ENCODE data around the gene SPANXN5. TPM values are rescaled to one million over a fixed set of nuclear protein-coding genes. Genes with fewer than 3 reads are reported as not detected.
"Not testable (repeated sequence)": the region's sequence is repeated elsewhere in the genome, so short reads cannot be mapped to it uniquely, and the experiment has no call there.

Gene SPANXN5, protein sequence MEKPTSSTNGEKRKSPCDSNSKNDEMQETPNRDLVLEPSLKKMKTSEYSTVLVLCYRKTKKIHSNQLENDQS
- total RNA-seq = not detected

DNA sequence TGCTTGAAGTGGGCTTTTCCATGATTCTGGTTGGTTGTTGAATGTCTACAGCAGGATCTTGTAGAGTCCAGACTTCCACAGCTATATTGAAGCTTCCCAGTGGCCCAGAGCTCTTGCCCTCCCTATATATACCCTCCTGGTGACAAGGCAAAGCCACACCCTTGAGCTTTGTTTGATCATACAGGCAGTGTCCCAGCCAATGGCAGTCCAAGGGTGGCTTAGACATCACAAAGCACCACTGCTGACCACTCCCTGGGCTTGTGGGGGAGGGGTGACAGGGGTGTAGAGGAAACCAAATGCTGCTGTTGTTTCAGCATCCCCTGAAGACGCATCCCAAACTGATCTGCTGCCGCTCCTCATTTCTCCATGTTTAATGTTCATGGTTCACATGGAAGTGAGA is at the start of gene SPANXN5:
Gene SPANXN5 (minus strand): TSS at position 101 of the 400 bp plus-strand sequence. CDS start 79 bp downstream, at position 22.
- H3K4me3 ChIP-seq (ENCODE audit: low read length); H3K9me3 ChIP-seq (ENCODE audit: low read depth, low read length); H3K4me1 ChIP-seq (ENCODE audit: insufficient read depth, low read length); H3K27me3 ChIP-seq (ENCODE audit: insufficient read depth, low read length): not testable (repeated sequence)

DNA sequence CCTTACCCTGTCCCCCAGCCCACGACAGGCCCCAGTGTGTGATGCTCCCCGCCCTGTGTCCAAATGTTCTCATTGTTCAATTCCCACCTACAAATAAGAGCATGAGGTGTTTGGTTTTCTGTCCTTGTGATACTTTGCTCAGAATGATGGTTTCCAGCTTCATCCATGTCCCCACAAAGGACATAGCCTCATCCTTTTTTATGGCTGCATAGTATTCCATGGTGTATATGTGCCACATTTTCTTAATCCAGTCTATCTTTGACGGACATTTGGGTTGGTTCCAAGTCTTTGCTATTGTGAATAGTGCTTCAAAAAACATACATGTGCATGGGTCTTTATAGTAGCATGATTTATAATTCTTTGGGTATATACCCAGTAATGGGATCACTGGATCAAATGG is 46.4 kb upstream of the SPANXN5 start:
- not testable (repeated sequence) for H3K9me3 ChIP-seq (ENCODE audit: low read depth, low read length); H3K4me1 ChIP-seq (ENCODE audit: insufficient read depth, low read length); H3K27me3 ChIP-seq (ENCODE audit: insufficient read depth, low read length); H3K4me3 ChIP-seq (ENCODE audit: low read length)

DNA sequence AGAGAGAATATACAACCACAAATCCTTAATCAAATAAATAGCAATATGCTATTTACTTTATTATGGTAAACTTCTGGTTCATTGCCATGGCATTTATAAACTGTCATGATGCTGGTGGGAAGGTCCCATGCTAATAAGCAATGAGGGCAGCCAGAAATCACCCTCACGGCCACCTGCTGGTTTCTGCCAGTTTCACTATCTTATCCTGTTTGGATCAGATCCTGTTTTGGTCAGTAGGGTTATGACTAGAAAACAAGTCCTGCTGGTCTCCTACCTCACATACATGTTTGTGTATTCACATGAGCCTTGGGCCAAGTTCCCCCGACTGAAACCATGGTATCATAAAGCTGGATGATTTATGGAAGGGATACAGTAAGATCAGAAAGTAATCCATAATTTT is 41.9 kb upstream of the SPANXN5 start:
- H3K4me3 ChIP-seq (ENCODE audit: low read length) = no peak overlapping the region
- no peaks in the 10 kb centered on the region for H3K9me3 ChIP-seq (ENCODE audit: low read depth, low read length)
- H3K27me3 ChIP-seq (ENCODE audit: insufficient read depth, low read length) = no peaks in the 10 kb centered on the region
- no peaks in the 10 kb centered on the region for H3K4me1 ChIP-seq (ENCODE audit: insufficient read depth, low read length)

DNA sequence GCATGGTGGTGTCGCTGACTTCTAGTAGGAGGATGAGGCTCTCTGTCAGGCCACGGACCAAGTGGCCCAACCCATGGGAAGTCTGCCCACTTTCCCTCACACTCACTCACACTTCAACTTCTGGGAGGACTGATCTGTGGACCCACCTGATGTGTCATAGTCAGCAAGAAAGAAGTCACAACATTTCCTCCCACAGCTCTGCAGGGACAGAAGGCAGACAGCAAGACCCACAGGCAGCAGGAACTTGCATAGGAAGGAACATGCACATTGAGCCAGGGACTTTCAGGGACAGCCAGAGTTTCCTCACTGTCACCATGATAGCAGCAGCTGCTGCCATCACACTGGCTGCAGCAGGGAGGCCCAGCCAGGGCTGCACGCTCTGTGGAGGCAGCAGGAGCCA is 33.3 kb upstream of the SPANXN5 start:
- no peaks in the 10 kb centered on the region for H3K9me3 ChIP-seq (ENCODE audit: low read depth, low read length)
- H3K27me3 ChIP-seq (ENCODE audit: insufficient read depth, low read length) = no peaks in the 10 kb centered on the region
- no peak overlapping the region for H3K4me3 ChIP-seq (ENCODE audit: low read length)
- H3K4me1 ChIP-seq (ENCODE audit: insufficient read depth, low read length) = no peaks in the 10 kb centered on the region

DNA sequence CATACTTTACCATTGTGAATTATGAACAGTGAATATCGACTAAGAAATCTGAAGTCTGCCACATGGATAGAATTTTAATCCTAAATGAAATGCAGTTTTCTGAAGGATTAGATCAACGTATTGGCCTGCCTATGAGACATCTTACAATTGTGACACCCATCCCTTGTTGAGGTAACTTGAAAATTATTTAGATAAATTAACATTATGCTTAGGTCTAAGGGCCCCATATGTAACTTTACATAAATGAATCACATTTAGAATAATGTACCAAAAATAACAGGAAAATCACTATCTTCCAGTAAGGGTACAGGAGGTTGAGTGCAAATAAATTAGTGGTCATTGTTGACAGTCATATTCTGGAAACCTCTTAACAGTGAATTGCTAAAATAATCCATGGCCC is 27.4 kb upstream of the SPANXN5 start:
- Histone ChIP-seq H3K4me3 (ENCODE audit: low read length) (no peak overlapping the region), H3K9me3 (ENCODE audit: low read depth, low read length) (no peaks in the 10 kb centered on the region), H3K4me1 (ENCODE audit: insufficient read depth, low read length) (no peaks in the 10 kb centered on the region), H3K27me3 (ENCODE audit: insufficient read depth, low read length) (no peaks in the 10 kb centered on the region)

DNA sequence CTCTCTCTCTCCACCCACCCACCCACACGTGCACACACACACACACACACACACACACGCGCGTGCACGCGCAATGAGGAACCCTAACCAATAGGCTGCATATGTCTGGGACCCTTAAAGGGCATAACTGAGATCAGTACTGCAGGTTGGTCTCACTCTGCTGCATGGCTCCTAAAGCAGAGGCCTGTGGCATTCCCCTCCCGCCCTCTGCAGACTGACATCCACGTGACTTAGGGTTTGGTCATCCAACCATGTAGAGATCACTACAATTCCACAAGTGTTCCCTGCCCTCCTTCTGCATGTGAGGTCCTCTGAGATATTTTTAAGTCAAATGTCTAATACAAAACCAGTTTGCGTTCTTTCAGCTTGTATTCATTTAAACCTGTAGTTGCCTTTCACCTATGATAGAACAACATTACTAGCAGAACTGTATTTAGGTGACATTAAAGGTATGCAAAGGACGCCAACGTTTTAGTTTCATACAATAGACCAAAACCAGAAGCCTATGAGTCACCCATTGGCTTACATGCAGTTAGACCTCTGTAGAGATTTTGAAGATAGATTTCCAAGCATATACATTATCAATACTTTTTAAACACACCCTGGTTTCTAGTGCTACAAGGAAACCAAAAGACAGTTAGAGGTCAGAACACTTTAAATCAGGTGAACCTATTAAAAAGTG is 24.0 kb upstream of the SPANXN5 start:
- Histone ChIP-seq H3K9me3 (ENCODE audit: low read depth, low read length) (no peaks in the 10 kb centered on the region), H3K4me1 (ENCODE audit: insufficient read depth, low read length) (no peaks in the 10 kb centered on the region), H3K27me3 (ENCODE audit: insufficient read depth, low read length) (no peaks in the 10 kb centered on the region), H3K4me3 (ENCODE audit: low read length) (no peak overlapping the region)

DNA sequence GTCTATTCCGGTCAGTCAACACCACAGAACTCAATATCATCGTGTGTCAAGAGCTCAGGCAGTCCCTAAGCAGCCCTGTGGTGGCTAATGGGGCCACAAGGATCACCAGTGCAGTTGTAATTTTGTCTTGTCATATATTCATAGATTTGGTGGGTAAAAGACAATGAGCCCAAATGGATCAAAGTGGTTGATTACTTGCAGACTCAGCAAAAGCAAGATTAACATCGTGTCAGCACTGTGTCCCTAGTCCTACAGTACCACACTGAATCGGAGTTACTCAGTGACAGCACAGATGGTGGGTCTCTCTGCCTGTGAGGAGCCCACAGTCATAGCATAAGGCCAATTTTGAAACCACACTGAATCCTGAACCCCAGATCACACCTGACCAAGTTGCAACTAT is 22.6 kb upstream of the SPANXN5 start:
- Histone ChIP-seq H3K4me1 (ENCODE audit: insufficient read depth, low read length) (no peaks in the 10 kb centered on the region), H3K4me3 (ENCODE audit: low read length) (no peak overlapping the region), H3K9me3 (ENCODE audit: low read depth, low read length) (no peaks in the 10 kb centered on the region), H3K27me3 (ENCODE audit: insufficient read depth, low read length) (no peaks in the 10 kb centered on the region)

DNA sequence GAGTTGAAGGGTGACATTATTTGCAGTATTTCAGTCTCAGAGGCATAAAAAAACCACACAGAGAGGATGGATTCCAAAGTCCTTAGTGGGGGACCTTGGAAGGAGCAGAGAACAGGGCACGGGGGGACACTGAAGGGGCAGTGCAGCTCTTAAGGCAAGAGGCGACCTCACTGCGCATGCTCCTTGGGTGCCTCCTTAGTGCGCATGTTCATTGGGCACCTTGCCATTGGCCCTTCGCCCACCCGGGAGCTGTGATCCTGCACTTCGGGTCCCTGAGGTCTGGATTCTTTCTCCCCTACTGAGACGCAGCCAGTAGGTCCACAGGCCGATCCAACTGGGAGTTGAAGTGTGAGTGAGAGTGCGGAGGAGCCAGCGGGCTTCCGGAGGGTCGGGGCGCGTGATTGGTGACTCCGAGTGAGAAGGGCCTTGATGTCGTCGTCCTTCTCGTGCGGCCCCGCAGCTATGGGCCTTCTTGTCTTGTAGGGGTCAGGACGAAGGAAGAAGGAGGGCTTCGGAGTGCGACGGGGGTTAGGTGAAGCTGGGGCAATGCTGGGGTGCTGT is 13.9 kb upstream of the SPANXN5 start, which contains the start of gene XAGE5:
Gene XAGE5 (plus strand): TSS at position 223 of the 561 bp plus-strand sequence. CDS start 1,280 bp downstream, outside the sequence.
- Histone ChIP-seq H3K4me3 (ENCODE audit: low read length) (no peak within 1 kb of the TSS), H3K9me3 (ENCODE audit: low read depth, low read length) (no peaks in the 10 kb centered on the region), H3K4me1 (ENCODE audit: insufficient read depth, low read length) (no peaks in the 10 kb centered on the region), H3K27me3 (ENCODE audit: insufficient read depth, low read length) (no peaks in the 10 kb centered on the region)

DNA sequence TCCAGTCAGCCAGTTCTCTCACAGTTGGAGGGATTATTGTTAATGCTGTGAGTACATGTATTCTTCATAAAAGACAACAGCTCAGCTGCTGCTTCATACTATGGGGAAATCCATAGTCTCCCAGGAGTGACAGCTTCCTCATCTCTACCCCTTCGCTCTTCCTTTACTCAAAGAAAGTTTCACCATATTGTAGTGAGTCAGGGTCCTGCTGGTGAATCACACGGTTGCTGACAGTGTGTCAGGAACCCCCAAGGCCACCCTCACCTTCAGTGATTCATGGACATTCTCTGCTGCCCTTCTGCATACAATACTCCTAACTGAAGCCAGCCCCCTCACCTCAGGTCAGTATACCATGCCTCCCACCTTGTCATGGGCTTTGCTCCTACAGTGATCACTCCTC is 7.6 kb upstream of the SPANXN5 start:
- not testable (repeated sequence) for H3K9me3 ChIP-seq (ENCODE audit: low read depth, low read length); H3K27me3 ChIP-seq (ENCODE audit: insufficient read depth, low read length); H3K4me3 ChIP-seq (ENCODE audit: low read length); H3K4me1 ChIP-seq (ENCODE audit: insufficient read depth, low read length)

DNA sequence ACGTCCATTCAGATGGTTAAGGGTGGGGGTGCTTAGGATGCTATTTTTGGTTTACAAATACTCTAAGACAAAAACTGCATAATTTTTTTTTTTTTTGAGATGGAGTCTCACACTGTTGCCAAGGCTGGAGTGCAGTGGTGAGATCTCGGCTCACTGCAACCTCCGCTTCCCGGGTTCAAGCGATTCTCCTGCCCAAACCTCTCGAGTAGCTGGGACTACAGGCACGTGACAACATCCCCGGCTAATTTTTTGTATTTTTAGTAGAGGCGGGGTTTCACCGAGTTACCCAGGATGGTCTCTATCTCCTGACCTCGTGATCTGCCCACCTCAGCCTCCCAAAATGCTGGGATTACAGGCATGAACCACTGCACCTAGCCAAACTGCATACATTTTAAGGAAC is 23.7 kb downstream of the SPANXN5 start:
- not testable (repeated sequence) for H3K4me3 ChIP-seq (ENCODE audit: low read length); H3K27me3 ChIP-seq (ENCODE audit: insufficient read depth, low read length); H3K9me3 ChIP-seq (ENCODE audit: low read depth, low read length); H3K4me1 ChIP-seq (ENCODE audit: insufficient read depth, low read length)

DNA sequence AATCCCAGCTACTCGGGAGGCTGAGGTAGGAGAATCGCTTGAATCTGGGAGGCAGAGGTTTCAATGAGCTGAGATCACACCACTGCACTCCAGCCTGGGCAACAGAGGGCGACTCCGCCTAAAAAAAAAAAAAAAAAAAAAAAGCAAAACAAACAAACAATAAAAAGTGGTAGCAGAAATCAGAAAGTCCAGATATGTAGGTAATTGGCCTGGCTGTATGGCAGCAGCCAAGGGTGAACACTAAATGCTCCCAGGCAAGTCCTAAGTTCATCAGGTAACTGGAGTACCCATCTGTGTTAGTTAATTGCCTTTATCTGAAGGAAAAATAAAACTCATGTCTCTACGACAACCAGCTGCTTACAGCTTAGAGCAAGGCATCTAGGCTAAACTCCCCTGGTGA is 31.2 kb downstream of the SPANXN5 start:
- H3K27me3 ChIP-seq (ENCODE audit: insufficient read depth, low read length) = not testable (repeated sequence)

DNA sequence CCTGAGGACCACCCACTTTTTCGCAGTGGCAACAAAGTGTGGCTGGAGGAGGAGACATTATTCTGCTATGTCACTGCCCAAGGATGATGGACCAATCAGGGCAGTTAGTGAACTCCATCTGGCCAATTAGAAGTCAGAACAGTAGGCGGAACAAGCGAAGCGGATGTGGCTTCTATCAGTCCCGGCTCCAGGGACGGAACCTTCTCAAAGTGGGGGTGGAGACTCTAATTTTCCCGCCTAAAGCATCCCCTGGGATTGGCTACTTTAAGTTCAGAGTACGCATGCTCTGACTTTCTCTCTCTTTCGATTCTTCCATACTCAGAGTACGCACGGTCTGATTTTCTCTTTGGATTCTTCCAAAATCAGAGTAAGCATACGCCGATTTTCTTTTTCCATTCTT is 46.3 kb downstream of the SPANXN5 start, which contains the start of gene SSX2B:
Gene SSX2B (plus strand): TSS at position 301 of the 400 bp plus-strand sequence. CDS start 1,429 bp downstream, outside the sequence.
- not testable (repeated sequence) for H3K4me1 ChIP-seq (ENCODE audit: insufficient read depth, low read length); H3K27me3 ChIP-seq (ENCODE audit: insufficient read depth, low read length); H3K4me3 ChIP-seq (ENCODE audit: low read length); H3K9me3 ChIP-seq (ENCODE audit: low read depth, low read length)

More for the DNA sequence above, 31.2 kb downstream of the SPANXN5 start:
- H3K4me3 ChIP-seq (ENCODE audit: low read length); H3K9me3 ChIP-seq (ENCODE audit: low read depth, low read length); H3K4me1 ChIP-seq (ENCODE audit: insufficient read depth, low read length): not testable (repeated sequence)

Other genes with a start within 250 kb of the SPANXN5 start
- gene SSX7, start 142.5 kb downstream of the SPANXN5 start, total RNA-seq = not detected
- gene SSX2, start 90.2 kb downstream of the SPANXN5 start, total RNA-seq = not detected
- gene SSX2B, start 46.2 kb downstream of the SPANXN5 start, total RNA-seq = not detected
- not detected for gene XAGE5, start 13.9 kb upstream of the SPANXN5 start, total RNA-seq
- not detected for gene XAGE3, start 70.7 kb upstream of the SPANXN5 start, total RNA-seq
- gene FAM156B, start 99.9 kb upstream of the SPANXN5 start, total RNA-seq = 6.2 TPM
- 7.8 TPM for gene FAM156A, start 161.1 kb upstream of the SPANXN5 start, total RNA-seq

Data from mononuclear cell (primary cell).